ENCODE results near the gene SSTR5.
"Not testable (repeated sequence)": the region's sequence is repeated elsewhere in the genome, so short reads cannot be mapped to it uniquely, and the experiment has no call there.

SSTR5 gene

DNA sequence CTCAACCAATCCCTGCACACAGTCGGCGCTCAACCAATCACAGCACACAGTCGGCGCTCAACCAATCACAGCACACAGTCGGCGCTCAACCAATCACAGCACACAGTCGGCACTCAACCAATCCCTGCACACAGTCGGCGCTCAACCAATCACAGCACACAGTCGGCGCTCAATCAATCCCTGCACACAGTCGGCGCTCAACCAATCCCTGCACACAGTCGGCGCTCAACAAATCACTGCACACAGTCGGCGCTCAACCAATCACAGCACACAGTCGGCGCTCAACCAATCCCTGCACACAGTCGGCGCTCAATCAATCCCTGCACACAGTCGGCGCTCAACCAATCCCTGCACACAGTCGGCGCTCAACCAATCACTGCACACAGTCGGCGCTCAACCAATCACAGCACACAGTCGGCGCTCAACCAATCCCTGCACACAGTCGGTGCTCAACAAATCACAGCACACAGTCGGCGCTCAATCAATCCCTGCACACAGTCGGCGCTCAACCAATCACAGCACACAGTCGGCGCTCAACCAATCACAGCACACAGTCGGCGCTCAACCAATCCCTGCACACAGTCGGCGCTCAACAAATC lies 20.2 kb downstream of the SSTR5 start:
- not testable (repeated sequence) for DNase-seq

DNA sequence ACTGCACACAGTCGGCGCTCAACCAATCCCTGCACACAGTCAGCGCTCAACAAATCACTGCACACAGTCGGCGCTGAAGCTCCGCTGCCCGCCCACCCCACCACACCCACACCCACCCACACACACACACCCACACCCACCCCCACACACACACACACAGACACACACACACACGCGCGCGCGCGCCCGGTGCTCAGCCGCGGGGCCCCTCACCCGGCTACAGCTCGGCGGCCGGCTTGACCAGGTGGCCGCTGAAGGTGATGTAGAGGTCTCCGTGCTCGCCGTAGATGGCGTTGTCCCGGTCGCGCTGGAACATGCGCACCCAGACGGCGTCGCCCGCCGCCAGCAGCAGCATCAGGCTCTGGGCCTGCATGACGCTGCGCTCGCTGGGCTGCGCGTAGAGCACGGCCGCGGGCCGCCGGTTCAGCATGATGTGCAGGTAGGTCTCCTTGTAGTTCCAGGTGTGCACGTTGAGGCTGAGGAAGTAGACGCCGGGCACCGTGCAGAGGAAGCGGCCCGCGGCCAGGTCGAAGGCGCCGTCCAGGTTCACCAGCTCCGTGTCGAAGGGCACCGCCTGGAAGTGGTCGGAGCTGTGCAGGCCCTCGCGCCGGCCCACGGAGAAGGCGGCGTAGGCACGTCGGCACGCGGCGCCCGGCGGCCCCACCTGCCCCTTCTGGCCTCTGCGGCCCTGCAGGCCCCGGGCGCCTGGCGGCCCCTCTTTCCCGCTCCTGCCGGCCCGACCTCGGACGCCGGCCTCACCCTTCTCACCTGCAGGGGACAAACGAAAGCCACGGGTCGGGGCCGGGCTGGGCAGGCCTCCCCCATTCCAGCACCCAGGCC lies 21.0 kb downstream of the SSTR5 start:
- DNase-seq = peak; percentile 12

- DNase-seq = no peak
Observed at GRCh38 chr16:1094124-1094479, 21.6 kb downstream of the SSTR5 start.

- no peak for DNase-seq
Observed at GRCh38 chr16:1094601-1095449, 22.3 kb downstream of the SSTR5 start.

DNA sequence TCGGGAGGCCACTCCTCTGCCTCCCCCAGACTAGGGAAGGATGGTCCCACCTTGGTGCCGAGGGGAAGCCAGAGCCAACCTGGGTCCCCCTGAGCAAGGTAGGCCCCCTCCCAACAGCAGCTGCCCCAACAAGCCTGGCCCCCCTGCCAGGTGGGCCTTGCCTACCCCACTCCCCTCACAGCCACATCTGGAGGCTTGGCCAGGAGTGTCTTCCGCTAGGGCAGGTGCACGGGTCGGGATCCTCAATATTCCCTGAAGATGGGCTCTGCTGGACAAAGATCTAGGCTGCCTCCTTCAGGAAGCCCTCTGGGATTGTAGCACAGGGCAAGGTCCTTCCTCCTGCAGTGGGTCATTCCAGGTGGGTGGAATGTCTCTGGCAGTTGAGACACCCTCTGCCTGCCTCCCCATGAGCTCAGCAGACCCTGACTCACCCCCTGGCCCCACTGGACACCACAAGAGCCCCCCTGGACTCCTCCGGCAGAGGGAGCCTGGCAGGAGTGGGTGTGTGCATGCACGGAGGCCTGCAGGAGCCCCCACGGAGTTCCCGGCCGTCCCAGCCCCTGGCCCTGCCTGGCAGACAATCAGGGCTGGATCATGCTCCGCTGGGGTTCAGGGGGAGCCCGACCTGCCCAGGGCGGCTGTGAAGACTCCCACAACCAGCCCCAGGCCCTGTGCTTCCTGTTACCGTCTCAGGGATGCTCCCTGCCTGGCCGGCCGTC lies 23.1 kb downstream of the SSTR5 start:
- DNase-seq = no peak

- DNase-seq = no peak
Observed at GRCh38 chr16:1096169-1097082, 23.9 kb downstream of the SSTR5 start, which contains the start of gene C1QTNF8. Gene C1QTNF8, minus strand, starts transcription at chr16:1096244. Its CDS starts 1,322 bp downstream, at chr16:1094922.

- no peak for DNase-seq
Observed at GRCh38 chr16:1097156-1097555, 24.6 kb downstream of the SSTR5 start.

GRCh38 chr16:1097800-1098199 lies 25.3 kb downstream of the SSTR5 start:
- no peak for DNase-seq

- DNase-seq = no peak
Observed at GRCh38 chr16:1098266-1098991, 25.9 kb downstream of the SSTR5 start.

DNA sequence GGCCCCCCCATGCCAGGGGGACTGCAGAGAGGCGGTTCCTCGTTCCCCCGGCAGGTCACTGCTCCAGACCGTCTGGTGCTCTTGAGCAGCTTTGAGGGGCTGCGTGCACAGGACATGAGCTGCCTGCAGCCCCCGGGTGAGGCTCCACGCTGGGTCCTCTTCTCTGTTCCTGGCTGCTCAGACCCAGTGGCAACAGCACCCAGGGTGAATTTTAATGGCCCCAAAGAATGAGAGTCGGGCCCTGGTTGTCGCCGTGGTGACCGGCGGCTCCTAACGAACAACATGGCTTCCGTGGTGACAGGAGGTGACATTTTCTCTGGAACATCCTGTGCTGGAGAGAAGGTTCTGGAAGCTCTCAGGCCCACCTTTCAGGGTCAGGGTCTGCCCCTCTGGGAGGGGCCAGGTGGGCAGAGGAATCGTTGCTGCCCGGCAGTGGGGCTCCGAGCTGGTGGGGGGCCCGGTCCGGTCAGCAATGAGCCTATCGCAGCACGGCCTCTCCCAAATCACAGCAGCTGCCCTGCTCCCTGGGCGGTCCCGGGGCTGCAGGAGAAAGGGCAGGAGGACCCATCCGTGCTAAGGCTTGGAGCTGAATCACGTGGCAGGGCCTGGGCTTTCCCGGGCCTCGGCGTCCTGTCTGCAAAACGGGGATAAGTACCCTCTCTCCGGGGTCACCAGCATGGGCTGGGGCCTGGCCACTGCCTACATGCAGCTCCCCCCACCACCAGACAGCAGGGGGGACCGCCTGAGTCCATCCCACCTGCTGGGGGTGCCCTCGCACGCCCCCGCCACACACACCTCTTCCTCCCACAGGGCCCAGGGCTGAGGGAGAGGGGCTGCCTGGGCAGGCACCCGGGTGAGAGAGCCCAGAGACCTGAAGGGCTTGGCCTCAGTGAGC lies 26.9 kb downstream of the SSTR5 start:
- DNase-seq = no peak

DNA sequence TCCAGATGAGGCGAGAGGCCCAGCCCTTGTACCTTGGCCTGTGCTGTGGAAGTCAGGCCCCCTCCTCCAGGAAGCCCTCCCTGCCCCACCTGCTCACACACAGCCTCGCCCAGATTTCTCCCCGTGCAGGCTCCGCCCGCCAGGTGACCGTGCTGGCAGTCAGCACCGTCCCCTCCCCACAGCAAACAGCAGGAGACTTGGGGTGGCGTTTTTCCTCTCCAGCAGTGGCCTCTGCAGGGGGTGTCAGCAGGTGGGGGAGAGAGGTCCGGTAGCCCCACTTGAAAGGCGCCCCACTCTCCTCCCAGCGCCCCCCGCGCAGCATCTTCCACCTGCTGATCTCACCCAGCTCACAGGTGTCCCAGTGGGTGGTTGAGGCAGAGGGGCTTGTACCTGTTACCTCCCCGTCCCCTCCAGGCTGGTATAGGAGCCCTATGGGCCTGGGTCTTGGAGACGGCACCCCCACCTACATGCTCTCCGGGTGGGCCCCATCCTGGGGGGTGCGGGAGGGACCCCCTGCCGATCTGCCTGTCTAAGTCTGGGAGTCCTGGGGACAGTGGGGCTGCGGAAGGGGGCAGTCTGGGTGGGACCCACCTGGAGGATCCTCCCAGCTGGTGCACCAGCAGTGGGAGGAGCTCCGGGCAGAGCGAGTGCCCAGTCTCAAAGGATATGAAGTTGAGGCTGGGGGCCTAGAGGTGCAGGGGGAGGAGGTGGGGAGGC lies 27.7 kb downstream of the SSTR5 start:
- DNase-seq = no peak

- DNase-seq = no peak
Observed at GRCh38 chr16:1101133-1101532, 28.6 kb downstream of the SSTR5 start.

DNA sequence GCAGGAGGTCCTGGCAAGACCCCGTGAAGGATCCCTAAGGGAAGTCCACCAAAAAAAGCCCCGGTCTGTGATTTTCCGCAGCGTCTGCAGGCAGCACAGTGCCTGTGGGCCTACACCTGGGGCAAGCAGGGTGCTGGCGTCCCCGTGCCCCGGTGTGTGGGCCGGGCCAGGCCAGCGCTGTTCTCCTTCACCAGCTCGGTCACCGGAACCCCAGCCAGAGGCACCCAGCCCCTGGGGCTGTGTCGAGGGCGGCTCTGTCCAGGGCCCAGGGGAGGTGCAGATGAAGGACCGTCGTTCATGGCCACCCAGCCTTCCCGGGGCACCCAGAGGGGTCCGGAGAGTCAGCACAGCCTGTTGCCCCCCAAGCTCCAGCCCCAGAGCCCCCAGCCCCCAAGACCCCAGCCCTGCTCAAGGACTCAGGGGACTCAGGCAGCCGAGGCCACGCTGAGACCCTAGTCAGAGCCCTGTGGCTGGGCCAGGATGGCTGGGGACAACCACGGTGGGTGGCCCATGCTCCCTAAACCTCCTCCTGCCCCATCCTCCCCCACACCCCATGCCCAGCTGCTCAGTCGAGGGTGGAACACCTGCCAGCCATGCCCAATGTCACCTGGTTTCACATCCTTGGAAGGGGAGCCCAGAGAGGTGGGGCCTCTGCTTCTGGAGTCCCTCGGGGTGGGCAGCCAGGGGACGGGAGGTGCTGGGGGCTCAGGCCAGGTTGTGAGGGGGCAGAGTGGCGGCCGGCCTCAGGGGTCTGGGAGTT lies 29.2 kb downstream of the SSTR5 start:
- DNase-seq = no peak

DNA sequence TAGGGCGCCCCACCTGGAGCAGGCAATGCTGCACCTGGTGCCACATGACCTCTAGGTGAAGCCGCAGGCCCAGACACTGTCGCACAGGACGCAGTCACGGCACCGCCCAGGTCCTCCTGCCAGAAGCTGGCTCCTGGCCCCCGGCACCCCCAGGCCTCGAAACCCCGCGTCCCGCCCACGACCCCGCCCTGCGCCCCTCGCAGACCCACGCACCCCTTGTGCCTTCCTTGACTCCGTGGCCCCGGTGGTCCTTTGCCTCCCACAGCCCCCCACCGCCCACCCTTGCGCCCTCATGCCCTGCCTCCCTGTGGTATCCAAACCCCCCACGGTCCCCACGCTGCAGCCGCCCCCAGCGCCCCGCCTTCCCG lies 29.8 kb downstream of the SSTR5 start:
- DNase-seq = no peak

DNA sequence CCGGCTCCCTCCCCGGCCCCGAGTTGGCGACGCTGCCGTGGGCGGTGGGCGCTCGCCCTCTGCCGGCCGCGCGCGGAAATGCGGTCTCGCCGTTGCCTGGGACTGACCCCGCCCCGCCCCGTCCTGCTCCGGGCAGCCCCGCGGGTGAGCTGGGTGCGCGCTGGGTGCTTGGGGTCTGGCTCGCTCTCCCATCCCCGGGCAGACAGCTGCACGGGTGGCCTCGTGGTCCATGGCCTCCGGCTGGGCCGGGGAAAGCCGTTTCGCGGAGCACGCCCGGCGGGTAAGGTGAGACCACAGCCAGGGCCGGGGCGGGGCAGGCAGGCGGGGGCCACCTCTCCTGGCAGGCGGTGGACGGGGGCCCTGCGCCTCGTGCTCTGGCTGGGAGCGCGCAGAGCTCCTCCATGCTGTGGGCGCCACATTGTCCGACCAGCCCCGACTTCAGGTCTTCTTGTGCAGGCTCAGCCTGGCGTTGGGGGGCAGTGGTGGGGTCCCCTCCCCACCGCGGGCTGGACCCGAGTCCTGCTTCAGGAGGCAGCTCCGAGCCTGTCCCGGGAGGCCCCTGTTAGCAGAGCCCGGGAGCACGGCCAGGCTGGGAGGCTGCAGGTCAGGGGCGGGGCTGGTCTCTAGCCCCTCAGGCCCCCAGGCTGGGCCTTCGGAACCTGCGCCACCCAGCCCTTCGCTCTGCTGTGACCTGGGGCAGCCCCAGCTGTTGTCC lies 30.5 kb downstream of the SSTR5 start:
- DNase-seq = peak; percentile 27

GRCh38 chr16:1103636-1103980 lies 31.1 kb downstream of the SSTR5 start:
- no peak for DNase-seq

GRCh38 chr16:1105888-1106620 lies 33.5 kb downstream of the SSTR5 start:
- peak; percentile 42 for DNase-seq
